Stimulated activated CD8-positive, alpha-beta memory T cell treated with anti-CD3 and anti-CD28 coated beads, Interleukin-7, amount 100 ng/mL, for 48 hours (primary cell): Measurements from ENCODE around the gene TMEM184A.

ENCODE experiments used
- DNase-seq, 2 donors: peaks; one replicate each; pipeline ENCODE4 v3.0.0-alpha.2; 2020; ENCODE audit warnings: low read depth in 1 of 2; ENCODE audit errors: extremely low read depth in 1 of 2

The TMEM184A gene

DNA sequence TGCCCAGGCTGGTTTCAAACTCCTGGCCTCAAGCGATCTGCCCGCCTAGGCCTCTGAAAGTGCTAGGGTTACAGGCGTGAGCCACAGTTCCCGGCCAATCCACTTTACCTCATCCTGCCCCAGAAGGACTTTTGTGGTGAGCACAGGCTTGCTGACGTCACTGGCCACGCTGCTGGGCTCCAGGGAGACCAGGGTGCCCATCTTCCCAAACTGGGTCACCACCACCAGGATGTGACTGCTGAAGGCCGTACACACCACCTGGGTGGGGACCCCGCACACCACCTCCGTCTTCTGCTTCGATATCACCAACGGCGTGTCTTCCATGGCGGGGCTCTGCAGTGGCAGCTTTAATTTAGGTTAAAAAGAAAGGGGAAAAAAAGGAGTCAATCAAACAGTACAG lies 13.0 kb upstream of the TMEM184A start:
- peak in 1 of 2 donors; percentile 24 for DNase-seq

DNA sequence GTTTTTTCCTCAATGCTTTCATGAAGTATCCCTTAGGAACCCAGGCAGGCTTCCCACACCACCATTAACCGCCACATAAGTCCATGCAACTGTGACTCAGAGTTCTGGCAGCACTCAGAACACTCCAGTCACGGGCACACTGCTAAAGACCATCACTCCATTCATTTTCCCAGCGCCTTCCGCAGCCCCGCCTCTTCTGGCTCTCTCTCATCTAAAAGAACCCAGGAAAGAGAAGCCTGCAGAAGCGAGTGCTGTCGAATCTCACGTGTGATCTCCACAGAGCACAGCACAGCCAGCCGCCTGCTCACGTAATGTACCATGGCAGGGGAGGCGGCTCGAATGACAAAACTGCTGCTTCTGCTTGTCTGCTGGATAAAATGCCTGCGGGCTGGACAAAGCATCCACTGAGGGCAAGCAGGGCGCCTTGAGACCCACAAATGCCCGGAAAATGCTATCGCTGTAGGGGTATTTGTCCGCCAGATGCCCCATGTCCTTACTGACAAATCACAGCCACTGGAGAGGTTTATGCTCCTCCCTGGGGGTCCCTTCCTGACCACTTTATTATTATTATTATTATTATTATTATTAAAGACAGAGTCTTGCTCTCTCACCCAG lies 12.0 kb upstream of the TMEM184A start:
- DNase-seq = no peak

DNA sequence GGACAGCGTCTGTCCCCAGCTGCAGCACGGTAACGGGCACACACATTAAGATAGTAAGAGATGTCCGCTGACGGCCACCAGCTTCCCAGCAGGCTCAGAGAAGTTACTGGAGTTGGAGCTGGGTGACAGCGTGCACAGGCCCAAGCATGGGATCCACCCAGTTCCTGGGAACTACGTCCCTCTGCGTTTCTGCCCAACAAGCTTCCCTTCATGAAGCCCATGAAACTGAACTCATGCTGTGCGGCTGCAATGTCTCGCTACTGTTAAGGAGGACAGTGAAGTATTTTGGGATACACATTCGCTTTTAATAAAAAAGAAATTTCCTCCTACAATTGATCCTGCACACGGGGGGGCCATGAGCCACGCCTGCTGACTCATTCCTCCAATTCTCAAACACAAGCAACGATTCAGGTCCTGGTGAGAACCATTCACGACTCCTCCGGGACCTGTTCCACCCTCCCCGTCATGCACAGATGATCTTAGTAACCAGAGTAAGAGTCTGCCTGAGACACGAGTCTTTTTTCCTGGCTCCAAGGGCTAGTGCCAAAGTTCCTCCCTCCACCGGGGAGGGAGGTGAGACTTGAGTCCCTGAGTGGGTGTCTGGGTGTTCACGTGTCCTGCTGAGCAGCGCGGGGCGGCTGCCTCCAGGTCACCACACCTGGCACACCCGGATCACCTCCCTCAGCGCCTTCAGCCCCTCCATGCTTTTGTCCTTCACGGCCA lies 11.2 kb upstream of the TMEM184A start:
- no peak for DNase-seq

DNA sequence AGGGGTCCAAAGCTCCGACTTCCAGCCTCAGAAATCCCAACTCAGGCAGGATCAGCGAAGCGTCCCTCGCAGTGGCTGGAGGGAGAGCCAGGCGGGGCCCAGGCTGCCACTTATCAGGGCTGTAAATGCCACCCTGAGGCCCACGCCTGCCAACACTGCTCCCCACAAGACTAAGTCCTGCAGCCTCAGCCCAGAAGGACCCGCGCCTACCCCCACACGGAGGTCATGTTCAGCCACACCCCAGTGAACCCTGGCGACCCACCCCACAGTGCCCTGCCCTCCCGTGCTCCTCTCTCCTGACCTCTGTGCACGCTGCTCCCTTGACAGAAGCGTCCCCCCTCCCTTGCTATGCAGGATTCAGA lies 10.7 kb upstream of the TMEM184A start:
- DNase-seq = no peak

DNA sequence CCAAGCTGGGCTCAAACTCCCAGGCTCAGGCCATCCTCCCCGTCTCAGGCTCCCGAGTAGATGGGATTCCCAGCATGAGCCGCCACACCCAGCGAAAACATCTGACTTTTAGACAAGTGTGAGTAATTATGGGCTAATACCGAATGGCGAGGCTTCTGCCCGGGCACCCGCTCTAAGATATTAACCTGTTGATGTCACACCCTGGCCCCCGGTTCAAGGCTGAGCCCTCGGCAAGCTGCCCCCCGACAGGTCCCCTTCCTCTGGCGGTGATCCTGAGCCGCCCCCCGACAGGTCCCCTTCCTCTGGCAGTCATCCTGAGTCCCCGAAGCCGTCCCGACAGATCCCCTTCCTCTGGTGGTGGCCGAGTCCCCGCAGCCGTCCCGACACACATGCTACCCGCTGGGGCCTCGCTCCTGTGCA lies 8.6 kb upstream of the TMEM184A start:
- no peak for DNase-seq

DNA sequence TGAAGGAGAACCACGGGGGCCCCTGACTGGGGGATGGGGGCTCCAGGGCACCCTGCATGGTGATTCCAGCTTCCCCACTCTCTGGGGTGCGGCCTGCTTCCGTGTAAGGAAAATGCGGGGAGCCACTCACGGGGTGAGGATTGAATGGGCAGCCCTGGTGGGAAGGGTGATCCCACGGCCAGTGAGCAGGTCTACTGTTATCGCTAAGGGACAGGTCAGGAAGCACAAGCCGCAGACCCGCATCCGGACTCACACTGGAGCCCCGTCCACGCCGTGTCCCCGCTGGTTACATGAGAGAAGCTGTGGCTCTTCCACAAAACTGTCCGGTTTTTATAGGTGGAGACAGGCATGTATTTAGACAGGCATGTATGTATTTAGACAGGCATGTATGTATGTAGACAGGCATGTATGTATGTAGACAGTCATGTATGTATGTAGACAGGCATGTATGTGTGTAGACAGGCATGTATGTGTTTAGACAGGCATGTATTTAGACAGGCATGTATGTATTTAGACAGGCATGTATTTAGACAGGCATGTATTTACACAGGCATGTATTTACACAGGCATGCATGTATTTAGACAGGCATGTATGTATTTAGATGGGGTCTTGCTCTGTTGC lies 8.1 kb upstream of the TMEM184A start:
- no peak for DNase-seq

DNA sequence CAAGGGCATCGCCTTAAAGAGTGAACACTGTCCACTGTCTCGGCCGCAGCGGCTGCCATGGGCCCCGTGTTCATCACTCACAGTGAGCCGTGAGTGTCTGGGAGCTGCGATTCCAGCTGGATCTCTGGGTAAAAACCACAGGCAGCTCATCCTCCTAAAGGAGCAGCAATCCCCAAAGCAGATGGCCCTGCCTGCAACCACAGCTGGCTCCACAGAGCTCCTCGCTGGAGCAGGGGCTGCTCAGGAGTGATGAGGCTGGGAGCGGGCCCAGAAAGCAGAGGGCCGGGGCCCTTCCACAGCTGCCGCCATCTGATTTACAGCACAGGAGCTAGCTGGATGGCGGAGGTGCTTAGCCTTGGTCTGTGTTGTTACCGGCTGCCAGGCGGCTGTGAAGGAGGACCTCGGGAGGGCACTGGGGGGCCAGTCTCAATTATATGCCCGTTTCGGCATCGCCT lies 6.6 kb upstream of the TMEM184A start:
- no peak for DNase-seq

DNA sequence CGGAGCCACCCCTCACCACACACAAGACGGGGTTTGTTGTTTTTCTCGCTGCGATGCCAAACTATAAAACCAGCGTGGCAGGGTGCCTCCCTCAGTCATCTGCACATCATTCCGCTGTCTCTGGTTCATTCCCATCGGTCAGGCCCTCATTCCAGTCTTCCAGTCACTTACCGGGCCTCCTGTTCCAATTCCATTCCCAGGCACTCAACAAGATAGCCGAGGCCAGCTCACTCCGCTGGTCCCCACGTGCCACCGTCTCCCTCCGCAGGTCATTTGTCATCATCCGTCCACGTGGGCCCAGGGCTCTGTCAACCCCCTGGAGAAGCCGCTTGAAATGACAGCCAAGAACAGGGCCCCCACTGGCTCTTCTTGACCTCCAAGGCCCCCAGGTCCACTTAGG lies 6.1 kb upstream of the TMEM184A start:
- no peak for DNase-seq

DNA sequence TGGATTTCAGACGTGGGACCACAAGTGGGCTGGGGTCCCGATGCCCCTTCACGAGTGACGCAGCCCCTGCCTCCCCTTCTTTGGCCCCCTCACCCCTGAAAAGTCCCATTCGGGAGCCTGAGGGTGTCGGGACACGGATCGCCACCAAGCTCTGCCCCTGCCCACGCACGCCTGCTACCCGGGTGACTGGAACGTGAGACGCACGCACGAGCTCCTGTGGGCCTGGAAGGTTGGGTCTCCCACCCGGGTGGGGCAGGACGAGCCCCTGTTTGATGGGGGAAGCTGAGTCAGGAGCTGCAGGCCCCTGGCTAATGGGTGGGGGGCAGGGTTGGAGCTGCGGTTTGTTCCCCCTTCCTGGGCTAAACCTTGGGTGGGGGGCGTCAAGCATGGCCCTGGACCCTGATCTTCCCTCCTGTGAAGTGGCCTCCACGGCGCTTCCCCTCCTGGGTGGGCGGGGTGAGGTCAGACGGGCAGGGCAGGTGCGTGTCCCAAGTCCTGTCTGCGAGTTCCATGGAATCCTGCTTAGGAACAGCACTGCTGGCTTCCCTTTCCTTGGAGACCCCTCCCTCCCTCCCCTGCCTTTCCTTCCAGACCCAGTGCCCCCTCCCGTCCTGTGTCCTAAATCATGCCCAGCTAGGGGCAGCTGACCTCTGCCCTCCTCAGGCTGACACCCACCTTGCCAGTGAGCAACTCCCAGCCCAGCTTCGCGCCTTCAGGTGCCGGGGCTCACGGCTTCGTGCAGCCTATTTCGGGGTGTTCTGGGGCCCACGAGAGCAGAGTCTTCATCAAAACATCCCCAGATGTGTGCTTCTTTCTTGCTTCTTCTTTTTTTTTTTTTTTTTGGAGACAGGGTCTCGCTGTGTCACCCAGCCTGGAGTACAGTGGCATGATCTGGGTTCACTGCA lies 5.3 kb upstream of the TMEM184A start:
- DNase-seq = no peak

DNA sequence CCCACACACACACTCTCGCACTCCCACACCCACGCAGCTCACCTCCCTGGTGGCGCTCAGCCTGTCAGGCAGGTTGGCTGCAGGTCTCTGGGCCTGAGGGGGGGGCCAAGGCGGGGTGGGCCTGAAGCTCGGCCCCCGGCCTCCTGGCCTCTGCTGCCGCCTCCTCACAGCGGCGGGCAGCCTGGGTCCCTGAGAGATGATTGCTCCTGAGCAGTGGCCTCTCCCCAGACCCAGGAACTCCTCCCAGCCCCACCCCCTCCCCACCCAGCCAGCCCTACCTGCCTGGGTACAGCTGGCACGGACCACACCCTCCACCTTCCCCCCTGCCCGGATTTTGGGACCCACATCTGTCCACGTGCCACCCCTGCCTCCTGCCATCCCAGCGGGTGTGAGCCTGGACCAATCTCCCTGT lies 4.6 kb upstream of the TMEM184A start:
- no peak for DNase-seq

DNA sequence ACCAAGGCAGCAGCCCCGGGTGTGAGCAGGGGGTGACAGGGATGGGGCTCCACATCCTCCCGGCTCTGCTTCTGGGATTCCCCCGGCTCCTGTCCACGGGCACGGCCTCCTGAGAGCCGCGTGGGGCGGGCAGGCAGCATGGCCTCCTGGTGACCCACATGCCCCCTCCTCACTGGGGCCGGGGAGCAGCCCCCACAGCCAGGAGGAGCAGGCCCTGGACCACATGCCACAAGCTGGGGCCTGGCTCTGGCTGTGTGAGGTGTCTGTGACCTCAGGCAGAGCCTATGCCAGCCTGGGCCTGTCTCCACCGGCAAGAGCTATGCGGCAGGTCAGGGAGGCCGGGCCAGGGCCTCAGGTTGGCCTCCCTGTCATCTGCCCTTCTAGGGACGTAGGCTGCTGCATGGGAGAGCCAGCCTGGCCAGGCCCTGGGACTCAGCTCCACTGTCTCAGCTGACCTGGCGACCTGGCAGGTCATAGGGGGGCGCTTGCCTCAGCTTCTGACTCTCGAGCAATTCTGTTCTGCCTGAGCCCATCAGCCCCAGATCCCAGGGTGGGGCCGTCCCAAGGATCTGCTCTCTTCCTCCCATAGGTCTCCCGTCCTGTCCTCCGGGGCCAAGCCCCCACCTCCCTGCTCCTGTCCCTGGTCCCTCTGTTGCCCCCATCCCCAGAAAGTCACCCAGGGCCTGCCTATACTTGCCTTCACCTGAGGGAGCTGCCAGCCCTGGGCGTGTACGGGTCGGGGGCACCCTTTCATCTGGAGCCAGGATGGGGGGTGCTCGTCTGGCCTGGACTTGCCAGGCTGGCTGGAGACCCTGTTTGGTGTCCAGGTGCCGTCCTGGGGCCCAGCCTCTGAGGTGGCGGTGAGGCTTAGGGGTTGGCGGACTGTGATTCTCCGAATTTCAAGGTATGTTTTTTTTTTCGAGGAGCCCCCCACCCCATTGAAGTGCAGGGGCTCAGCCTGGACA lies 3.9 kb upstream of the TMEM184A start:
- DNase-seq = no peak

DNA sequence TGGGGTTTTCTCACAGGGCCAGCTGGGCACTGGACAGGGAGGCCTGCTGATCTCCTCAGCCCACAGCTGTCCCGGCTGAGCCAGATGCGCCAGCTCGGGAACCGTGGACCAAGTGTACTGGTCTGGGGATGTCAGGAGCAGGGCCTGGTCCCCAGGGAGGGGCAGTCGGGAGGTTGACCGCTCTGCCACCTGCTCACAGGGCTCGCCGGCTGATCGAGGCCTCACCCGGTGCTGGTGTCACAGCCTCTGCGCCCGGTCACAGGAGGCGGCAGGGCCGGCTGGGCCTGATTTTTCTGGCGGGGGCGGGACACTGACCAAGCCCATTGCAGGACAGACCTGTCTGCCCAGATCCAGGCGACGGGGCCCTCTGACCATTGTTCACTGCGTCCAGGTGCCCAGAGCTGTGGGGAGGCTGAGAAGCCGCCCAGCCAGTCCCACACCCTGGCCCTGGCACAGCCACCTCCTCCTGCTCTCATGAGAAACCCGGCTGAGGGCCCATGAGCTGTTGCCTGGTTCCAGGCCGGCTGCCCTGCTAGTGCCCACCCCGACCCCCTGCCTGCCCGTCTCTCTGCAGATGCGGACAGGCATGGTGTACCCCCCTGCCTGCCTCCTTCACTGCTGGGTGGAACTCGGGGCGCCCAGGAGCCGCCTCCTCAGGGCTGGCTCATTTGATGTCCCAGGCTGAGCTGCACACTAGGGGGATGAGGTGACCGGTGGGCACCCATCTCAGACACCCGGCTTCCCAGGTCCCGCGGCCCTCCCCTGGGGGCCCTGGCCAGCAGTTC lies 3.0 kb upstream of the TMEM184A start:
- DNase-seq = no peak

DNA sequence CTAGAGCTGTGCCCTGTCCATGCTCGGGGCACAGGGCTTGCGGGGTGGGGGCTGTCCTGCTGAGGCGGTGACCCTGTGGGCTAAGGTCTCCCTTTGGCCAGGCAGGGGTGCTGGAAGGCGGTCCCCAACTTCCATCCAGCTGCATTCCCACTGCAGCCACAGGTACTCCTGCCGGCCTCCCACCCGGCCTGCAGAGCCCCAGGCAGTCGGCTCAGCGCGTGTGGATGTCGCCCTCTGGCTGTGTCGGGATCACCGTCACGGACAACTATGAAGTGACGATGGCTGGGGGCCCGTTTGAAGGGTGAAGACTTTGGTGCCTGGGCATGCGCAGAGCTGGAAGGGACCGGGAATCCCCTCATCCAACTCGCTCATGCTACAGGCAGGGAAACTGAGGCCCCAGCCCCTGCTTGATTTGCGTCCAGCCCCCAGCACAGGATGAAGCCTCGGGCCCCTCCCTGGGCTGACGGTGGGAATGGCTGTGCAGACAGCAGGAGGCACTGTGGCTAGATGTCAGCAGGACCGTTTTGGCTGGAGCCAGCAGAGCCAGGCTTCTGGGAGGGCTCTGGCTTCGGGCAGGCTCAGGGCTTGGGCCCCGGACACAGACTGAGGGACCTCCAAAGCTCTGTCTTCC lies 2.3 kb upstream of the TMEM184A start:
- DNase-seq = no peak

DNA sequence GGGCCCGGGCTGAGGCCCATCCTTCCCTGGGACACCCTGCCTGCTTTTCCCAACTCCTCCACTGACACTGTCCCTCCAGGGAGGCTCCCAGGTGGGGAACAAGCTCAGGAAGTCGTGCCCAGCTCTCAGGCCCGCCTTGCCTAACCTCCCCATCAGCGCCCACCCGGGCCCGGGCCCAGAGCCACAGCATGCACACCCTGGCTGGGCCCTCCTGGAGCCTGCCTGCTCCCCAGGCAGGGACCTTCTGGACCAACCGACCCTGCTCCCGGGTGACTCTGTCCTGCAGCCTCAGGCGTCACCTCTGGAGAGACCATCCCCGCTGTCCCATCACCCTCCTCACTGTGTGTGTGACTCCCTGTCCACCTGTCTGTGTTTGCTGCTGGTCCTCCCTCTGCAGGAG lies 1.8 kb upstream of the TMEM184A start:
- no peak for DNase-seq

DNA sequence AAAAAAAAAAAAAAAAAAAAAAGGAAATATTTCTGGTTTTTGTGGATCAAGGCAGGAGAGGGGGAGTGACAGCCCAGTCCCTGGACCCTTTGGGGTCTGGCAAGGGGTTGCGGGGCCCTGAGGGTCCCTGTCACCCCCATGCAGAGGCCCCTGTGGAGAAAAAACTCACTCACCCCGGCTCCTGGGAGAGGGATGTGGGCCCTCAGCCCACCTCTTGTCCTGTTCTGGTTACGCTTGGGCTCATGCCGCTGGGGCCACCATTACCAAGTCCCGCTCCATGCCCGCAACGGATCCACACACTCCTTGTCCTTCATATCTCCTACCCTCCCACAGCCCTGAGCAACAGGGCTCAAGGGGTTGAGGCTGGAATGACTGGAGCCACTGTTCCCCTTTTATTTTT lies 1.0 kb upstream of the TMEM184A start:
- no peak for DNase-seq

DNA sequence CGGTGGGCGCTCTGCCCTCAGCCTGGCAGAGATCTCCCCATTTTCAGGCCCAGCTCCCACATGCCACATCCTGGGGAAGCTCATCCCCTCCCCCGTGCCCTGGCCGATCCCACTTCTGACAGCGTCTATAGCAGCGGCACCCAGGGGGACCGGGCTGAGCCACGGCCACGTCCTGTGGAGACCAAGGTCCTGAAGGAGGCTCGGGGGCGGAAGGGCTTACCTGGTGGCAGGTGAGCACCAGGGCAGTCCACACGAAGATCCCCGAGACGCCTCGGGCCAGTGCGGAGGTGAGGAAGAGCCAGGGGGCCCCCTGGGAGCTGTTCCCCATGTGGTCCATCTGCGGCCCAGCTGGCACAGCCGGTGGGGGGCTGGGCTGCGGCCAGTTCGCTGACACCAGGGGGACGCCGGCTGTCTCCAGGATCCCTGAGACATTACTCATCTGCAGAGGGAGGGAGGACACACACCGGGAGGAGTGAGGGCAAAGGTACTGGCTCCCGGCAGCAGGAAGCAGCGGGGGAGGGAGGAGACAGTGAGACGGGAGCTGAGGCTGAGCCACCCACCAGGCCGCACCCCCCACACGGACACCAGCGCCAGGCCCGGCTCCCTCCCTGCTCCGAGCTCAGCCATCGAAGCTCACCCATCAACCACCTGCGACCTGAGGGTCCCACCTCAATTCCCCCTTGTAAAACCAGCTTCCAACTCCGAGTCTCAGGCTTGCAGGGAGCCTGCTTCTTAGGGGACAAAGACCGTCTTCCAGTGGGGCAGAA lies 776 bp downstream of the TMEM184A start:
- DNase-seq = no peak

DNA sequence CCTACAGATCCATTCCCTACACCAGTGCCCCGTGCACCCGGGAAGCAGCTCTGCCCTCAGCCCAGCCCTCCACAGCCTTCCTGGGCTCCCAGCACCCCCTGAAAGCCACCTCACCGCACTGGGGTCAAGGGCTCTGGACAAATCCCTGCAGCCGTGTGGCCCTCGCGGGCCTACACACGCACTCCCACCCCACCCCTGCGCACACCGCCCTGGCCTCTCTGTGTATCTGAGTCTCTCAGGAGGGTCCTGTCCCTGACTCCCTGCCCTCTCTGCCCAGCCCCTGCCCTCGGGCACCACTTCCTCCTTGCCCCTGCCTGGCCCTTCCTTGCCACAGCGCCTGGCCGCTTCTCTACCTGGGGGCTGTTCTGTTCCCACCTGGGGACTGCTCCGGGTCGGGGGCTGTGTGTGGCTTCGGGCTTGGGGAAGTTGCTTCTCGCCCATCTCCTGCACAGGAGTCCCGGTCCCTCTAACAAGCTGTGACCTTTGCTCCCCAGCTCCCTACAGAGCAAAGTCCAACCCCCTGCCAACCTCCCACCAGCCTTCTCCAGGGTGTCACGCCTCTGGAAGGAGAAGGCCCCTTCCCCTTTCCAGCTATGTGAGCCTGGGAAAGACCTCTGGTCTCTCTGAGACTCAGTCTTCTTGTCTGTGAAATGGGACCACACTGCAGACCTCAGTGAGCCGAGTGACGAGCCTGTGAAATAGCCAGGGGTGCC lies 1.5 kb downstream of the TMEM184A start:
- DNase-seq = no peak
